Activated naive CD8-positive, alpha-beta T cell treated with anti-CD3 and anti-CD28 coated beads, Interleukin-2, amount 50 U/mL, for 16 hours (primary cell): ENCODE measurements around the gene EML1.

Experiments used
- DNase-seq: peaks from one replicate; pipeline ENCODE4 v3.0.0-alpha.2; 2020; ENCODE audit warnings: low read depth, low spot score

The EML1 gene

GRCh38 chr14:99966037-99966835, 173.0 kb downstream of the EML1 start:
- no peak for DNase-seq

- DNase-seq: no peak
Measured at GRCh38 chr14:99966912-99967311, 173.7 kb downstream of the EML1 start.

- DNase-seq: no peak
Measured at GRCh38 chr14:99968191-99968920, 175.1 kb downstream of the EML1 start.

GRCh38 chr14:99968941-99969340, 175.7 kb downstream of the EML1 start:
- DNase-seq: no peak

GRCh38 chr14:99969673-99970322, 176.6 kb downstream of the EML1 start:
- no peak for DNase-seq

- peak; percentile 66 for DNase-seq
Measured at GRCh38 chr14:99971087-99971940, 178.1 kb downstream of the EML1 start.

GRCh38 chr14:99971941-99972747, 178.9 kb downstream of the EML1 start:
- no peak for DNase-seq

GRCh38 chr14:99972748-99973466, 179.7 kb downstream of the EML1 start:
- DNase-seq: no peak

GRCh38 chr14:99975190-99975589, 182.0 kb downstream of the EML1 start:
- no peak for DNase-seq

GRCh38 chr14:99976021-99976420, 182.8 kb downstream of the EML1 start:
- DNase-seq: no peak

GRCh38 chr14:99976681-99977080, 183.5 kb downstream of the EML1 start:
- no peak for DNase-seq

GRCh38 chr14:99980299-99980698, 187.1 kb downstream of the EML1 start:
- no peak for DNase-seq

GRCh38 chr14:99981806-99982205, 188.6 kb downstream of the EML1 start:
- DNase-seq: no peak

GRCh38 chr14:99982537-99983250, 189.5 kb downstream of the EML1 start:
- peak; percentile 34 for DNase-seq

- no peak for DNase-seq
Measured at GRCh38 chr14:99983251-99984015, 190.2 kb downstream of the EML1 start.

- DNase-seq: no peak
Measured at GRCh38 chr14:99984036-99984435, 190.8 kb downstream of the EML1 start.

GRCh38 chr14:99986396-99986795, 193.2 kb downstream of the EML1 start:
- DNase-seq: no peak

- no peak for DNase-seq
Measured at GRCh38 chr14:99989032-99989431, 195.8 kb downstream of the EML1 start.
